Stimulated activated naive CD4-positive, alpha-beta T cell treated with Interleukin-2 at 50 U/mL for 16 hours (primary cell): ENCODE results near the gene GNG4.
"Not testable (repeated sequence)": the region's sequence is repeated elsewhere in the genome, so short reads cannot be mapped to it uniquely, and the experiment has no call there.

ENCODE experiments used
- DNase-seq: peaks from one replicate; lab custom pipeline; 2025; lab: John Stamatoyannopoulos, UW

Gene GNG4

GRCh38 chr1:235650341-235651169 lies 971 bp upstream of the GNG4 start:
- peak; percentile 3 for DNase-seq

- DNase-seq = peak; percentile 45
These were observed 623 bp downstream of the GNG4 start for GRCh38 chr1:235648954-235649367.

GRCh38 chr1:235648407-235648907 lies 1.1 kb downstream of the GNG4 start:
- no peak for DNase-seq

- not testable (repeated sequence) for DNase-seq
These were observed 2.0 kb downstream of the GNG4 start for GRCh38 chr1:235647537-235647936.

GRCh38 chr1:235646463-235646862 lies 3.1 kb downstream of the GNG4 start:
- DNase-seq = no peak

- no peak for DNase-seq
These were observed 4.8 kb downstream of the GNG4 start for GRCh38 chr1:235644693-235645305.

- DNase-seq = no peak
These were observed 5.5 kb downstream of the GNG4 start for GRCh38 chr1:235643837-235644692.

GRCh38 chr1:235642943-235643371 lies 6.6 kb downstream of the GNG4 start:
- DNase-seq = peak; percentile 8

GRCh38 chr1:235642011-235642942 lies 7.3 kb downstream of the GNG4 start:
- peak; percentile 87 for DNase-seq

- no peak for DNase-seq
These were observed 9.0 kb downstream of the GNG4 start for GRCh38 chr1:235640580-235640979.

- DNase-seq = no peak
These were observed 10.1 kb downstream of the GNG4 start for GRCh38 chr1:235639226-235640205.

- DNase-seq = not testable (repeated sequence)
These were observed 11.0 kb downstream of the GNG4 start for GRCh38 chr1:235638612-235639011.

GRCh38 chr1:235637756-235638534 lies 11.6 kb downstream of the GNG4 start:
- DNase-seq = no peak

GRCh38 chr1:235635938-235636662 lies 13.5 kb downstream of the GNG4 start:
- no peak for DNase-seq

- DNase-seq = no peak
These were observed 16.8 kb downstream of the GNG4 start for GRCh38 chr1:235632506-235633401.

GRCh38 chr1:235631816-235632215 lies 17.8 kb downstream of the GNG4 start:
- no peak for DNase-seq

- no peak for DNase-seq
These were observed 21.1 kb downstream of the GNG4 start for GRCh38 chr1:235628316-235629005.
